Measurements from ENCODE around the gene LAS1L.
"Not testable (repeated sequence)": the region's sequence is repeated elsewhere in the genome, so short reads cannot be mapped to it uniquely, and the experiment has no call there.

Gene LAS1L

DNA sequence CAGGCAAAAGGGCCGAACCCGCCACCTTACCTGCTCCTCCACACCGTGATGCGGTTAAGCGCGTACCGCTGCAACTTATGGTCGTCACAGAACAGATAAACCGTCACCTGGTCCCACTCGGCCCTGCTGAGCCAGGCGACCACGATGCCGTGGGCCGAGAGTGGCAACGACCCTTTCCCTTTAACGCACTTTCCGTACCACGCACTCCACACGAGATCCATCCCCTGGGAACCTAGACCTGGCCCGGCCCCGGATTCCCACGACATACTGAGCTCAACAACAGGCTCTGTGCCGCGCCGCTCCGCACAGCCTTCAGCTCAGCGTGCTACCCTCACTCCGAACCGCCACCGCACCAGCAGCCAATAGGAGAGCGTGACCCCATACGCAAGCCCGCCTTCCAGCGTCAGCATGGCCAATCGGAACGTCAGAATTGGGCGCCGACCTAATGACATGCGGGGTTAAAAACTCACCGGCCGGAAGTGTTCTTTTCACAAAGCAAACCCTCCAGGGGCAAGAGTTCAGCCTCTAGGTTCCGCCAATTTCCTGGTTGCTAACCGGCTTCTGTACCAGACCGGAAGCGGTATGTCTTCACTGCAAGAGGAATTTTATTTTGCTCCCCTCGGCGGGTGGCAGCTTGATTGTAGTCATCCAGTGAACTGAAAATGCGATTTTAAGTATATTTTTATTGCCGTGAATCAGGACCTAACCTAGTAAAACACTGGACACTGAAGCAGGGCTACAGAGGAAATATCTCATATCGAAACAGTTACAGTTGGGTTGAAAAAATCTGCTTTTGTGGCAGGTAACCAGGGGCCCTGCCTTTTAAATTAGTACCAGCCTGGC, at the start of gene LAS1L:
Gene LAS1L, minus strand, starts transcription at position 338 of the 843 bp plus-strand sequence. Its CDS starts 72 bp downstream, at position 266.
- peak; percentile 70 to 78 (median 78) for DNase-seq (ENCODE audit: low read depth in 3 of 3, low spot score in 1 of 3)

DNA sequence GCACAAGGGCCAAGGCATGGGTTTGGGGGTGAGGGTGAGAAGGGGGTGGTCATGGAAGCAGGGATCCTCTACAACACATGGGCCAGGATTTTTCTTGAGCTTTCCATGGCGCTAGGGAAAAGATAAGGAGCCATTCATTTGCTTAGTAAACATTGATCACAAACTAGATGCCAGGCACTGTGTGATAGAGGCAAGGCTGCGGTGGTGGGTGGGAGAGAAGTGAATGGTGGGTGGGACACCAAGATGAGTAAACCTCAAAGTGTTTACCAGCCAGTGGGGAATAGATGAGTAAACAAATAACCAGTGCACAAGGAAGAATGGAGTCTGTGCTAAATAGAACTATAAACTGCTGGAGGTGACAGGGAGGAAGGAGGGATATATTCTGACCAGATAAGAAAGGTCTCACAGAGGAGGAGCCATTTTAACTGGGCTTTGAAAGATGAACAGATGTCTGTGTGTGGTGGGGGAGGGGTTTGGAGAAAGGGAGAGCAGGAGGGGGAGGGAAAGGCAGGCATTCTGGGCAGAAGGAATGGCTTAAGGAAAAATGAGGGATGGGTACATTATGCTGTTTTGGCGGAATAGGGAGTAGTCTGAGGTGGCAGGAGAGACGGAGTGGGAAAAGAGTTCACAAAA, 48.0 kb upstream of the LAS1L start:
- DNase-seq (ENCODE audit: low read depth in 3 of 3, low spot score in 1 of 3): no peak

GRCh38 chrX:65581661-65582339, 47.2 kb upstream of the LAS1L start:
- DNase-seq (ENCODE audit: low read depth in 3 of 3, low spot score in 1 of 3): peak in 2 of 3 donors; percentile 11 to 35

DNA sequence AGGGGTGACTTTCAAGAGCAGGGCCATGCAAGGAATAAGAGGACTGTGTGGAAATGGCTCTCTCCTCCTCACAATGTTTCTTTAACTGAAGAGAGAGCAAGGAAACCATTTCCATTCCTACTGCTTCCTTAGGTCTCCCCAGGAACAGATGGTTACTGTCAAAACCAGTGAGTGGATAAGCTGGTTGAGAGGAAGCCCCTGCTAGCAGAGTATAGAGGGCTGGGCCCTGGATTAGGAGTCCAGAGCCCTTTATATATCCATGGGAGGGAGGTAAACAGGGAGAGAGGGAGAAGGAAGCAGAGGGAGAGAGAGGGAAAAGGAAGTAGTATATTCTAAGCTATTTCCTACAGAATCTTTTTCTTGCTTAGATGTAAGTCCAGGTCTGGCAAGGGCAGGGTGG, 43.8 kb upstream of the LAS1L start:
- DNase-seq (ENCODE audit: low read depth in 3 of 3, low spot score in 1 of 3): no peak

DNA sequence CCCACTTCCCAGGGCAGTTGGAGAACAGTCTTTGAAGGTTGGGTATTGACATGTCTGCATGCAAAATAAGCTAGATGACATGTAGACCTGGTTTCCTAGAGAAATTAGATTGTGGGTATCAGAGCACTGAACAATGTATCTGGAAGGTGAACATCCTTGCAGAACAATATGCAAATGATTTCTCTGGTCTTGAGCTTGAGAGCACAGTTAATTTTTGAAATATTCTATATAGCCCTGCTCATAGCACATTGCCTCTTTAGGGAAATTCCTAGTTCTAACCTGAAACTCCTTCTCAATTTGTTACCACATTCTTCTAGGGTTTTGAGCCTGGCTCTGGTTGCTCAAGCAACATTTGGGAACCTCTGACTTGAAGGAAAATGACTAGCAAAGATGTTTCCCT, 41.6 kb upstream of the LAS1L start:
- no peak for DNase-seq (ENCODE audit: low read depth in 3 of 3, low spot score in 1 of 3)

GRCh38 chrX:65575022-65575421, 40.4 kb upstream of the LAS1L start:
- no peak for DNase-seq (ENCODE audit: low read depth in 3 of 3, low spot score in 1 of 3)

DNA sequence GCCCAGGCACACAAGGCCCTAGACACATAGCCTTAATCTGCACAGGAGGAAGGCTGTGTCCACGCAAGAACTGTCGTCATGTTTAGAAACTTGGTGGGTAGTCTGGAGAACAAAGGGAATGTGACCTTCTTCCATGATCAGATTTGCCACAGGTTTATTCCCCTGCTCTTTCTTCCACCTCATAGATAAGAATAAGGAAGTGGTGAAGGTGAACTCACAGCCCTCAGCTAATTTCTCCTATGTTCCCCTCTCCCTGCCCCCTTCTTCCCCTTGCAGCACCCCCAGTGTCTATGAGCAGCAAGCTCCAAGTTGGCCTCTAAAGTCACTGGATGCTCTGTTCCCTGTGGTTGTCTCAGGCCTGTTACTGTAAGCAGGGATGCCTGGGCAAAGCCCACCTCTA, 39.8 kb upstream of the LAS1L start:
- DNase-seq (ENCODE audit: low read depth in 3 of 3, low spot score in 1 of 3): no peak

DNA sequence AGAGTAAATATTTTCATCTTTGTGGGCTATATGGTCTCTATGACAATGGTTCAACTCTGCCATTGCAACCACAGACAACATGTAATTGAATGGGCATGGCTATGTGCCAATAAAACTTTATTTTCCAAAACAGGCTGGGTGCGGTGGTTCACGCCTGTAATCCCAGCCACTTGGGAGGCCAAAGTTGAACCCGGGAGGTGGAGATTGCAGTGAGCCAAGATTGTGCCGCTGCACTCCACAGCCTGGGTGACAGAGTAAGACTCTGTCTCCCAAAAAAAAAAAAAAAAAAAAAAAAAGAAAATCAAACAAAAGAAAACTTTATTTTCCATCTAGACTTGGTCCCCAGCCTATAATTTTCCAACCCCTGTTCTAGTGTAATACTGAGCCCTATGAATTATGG, 38.4 kb upstream of the LAS1L start:
- no peak for DNase-seq (ENCODE audit: low read depth in 3 of 3, low spot score in 1 of 3)

DNA sequence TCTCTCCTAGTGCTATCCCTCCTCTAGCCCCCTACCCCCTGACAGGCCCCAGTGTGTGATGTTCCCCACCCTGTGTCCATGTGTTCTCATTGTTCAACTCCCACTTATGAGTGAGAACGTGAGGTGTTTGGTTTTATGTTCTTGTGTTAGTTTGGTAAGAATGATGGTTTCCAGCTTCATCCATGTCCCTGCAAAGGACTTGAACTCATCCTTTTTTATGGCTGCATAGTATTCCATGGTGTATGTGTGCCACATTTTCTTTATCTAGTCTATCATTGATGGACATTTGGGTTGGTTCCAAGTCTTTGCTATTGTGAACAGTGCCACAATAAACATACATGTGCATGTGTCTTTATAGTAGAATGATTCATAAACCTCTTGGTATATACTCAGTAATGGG, 28.3 kb upstream of the LAS1L start:
- not testable (repeated sequence) for DNase-seq (ENCODE audit: low read depth in 3 of 3, low spot score in 1 of 3)

- DNase-seq (ENCODE audit: low read depth in 3 of 3, low spot score in 1 of 3): no peak
Observed at GRCh38 chrX:65551489-65552339, 17.1 kb upstream of the LAS1L start.

GRCh38 chrX:65551086-65551485, 16.5 kb upstream of the LAS1L start:
- no peak for DNase-seq (ENCODE audit: low read depth in 3 of 3, low spot score in 1 of 3)

GRCh38 chrX:65545456-65545855, 10.9 kb upstream of the LAS1L start:
- no peak for DNase-seq (ENCODE audit: low read depth in 3 of 3, low spot score in 1 of 3)

- no peak for DNase-seq (ENCODE audit: low read depth in 3 of 3, low spot score in 1 of 3)
Observed at GRCh38 chrX:65537229-65537628, 2.6 kb upstream of the LAS1L start.

- DNase-seq (ENCODE audit: low read depth in 3 of 3, low spot score in 1 of 3): no peak
Observed at GRCh38 chrX:65536291-65536690, 1.7 kb upstream of the LAS1L start.

DNA sequence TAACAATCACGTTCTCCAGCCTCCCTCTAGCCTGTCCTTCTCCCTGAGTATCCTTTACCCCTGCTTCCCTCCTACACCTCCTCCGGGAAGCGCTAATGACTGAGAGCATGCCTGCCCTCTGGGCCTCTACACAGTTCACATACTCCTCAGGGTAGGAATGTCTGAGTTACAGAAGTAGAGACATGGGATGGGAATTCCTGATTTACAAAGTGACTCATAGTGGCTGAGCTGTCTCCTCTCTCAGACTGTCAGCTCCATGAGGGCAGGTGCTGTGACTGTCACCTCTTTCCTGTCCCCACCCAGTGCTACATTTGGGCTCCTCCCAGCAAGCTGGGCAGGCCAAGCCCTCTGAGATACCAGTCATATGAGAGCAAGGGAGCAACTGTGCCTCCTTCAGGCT, 2.6 kb downstream of the LAS1L start:
- no peak for DNase-seq (ENCODE audit: low read depth in 3 of 3, low spot score in 1 of 3)

- DNase-seq (ENCODE audit: low read depth in 3 of 3, low spot score in 1 of 3): peak in 2 of 3 donors; percentile 33 to 41
Observed at GRCh38 chrX:65528705-65529340, 5.8 kb downstream of the LAS1L start.

DNA sequence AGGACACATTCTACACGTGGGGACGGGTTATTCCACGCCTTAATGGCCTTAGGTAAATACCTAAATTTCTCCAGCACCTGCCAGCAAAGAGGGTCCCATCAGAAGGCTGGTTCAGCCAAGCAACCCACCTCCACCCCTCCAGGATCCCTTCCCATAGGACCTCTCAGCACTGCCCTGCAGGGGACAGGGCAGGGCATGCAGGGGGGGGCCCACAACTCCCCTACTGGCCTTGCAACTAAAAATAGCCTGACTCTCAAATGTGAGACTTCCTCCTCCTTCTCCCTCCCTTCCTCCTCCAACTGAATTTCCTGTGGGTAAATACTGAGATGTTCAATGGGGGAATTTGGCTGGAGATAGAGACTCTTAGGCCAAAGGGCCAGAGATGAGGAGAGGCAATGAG, 6.3 kb downstream of the LAS1L start:
- no peak for DNase-seq (ENCODE audit: low read depth in 3 of 3, low spot score in 1 of 3)

GRCh38 chrX:65524139-65524538, 10.4 kb downstream of the LAS1L start:
- no peak for DNase-seq (ENCODE audit: low read depth in 3 of 3, low spot score in 1 of 3)

GRCh38 chrX:65522739-65523372, 11.7 kb downstream of the LAS1L start:
- no peak for DNase-seq (ENCODE audit: low read depth in 3 of 3, low spot score in 1 of 3)

GRCh38 chrX:65519530-65519929, 15.1 kb downstream of the LAS1L start:
- DNase-seq (ENCODE audit: low read depth in 3 of 3, low spot score in 1 of 3): not testable (repeated sequence)

Data from stimulated activated CD4-positive, alpha-beta T cell treated with anti-CD3 and anti-CD28 coated beads, TNF-alpha, amount 100 ng/mL, for 1 hour (primary cell).